Activated CD4-positive, alpha-beta T cell treated with anti-CD3 and anti-CD28 coated beads for 36 hours (primary cell): Measurements from ENCODE around the gene PSMD14. TPM values are rescaled to one million over a fixed set of nuclear protein-coding genes. Genes with fewer than 3 reads are reported as not detected.

Source experiments
- ATAC-seq: fragments of 200-7000 bp; cut with Tn5 transposase; one replicate; pipeline ENCODE4 v1.10.0; 2021; ENCODE audit warnings: mild to moderate bottlenecking, moderate library complexity
- CTCF ChIA-PET: fragments of 350-600 bp; sonication (Branson Sonifier 250); formaldehyde crosslinking; loops from one replicate; lab custom pipeline; 2021; ENCODE audit warnings: antibody characterized with exemption; lab: Charles Lee
- POLR2A ChIA-PET: fragments of 350-600 bp; sonication (Branson Sonifier 250); formaldehyde crosslinking; loops from one replicate; lab custom pipeline; 2021; ENCODE audit warnings: antibody characterized with exemption, inconsistent platforms; lab: Charles Lee
- DNase-seq: peaks from one replicate; pipeline ENCODE4 v3.0.0-alpha.2; 2020
- H3K27ac Mint-ChIP-seq: one replicate; pipeline ENCODE4 v1.8.0; 2021; ENCODE audit warnings: mixed read lengths
- H3K27me3 Mint-ChIP-seq: one replicate; pipeline ENCODE4 v1.8.0; 2021; ENCODE audit warnings: mixed read lengths
- H3K36me3 Mint-ChIP-seq: one replicate; pipeline ENCODE4 v1.8.0; 2021; ENCODE audit warnings: low read depth, mixed read lengths
- H3K4me1 Mint-ChIP-seq: one replicate; pipeline ENCODE4 v1.8.0; 2021; ENCODE audit warnings: mixed read lengths
- H3K4me3 Mint-ChIP-seq: one replicate; pipeline ENCODE4 v1.8.0; 2021; ENCODE audit warnings: mild to moderate bottlenecking, moderate library complexity, mixed read lengths
- H3K9me3 Mint-ChIP-seq: one replicate; pipeline ENCODE4 v1.8.0; 2021; ENCODE audit warnings: low read depth, mixed read lengths
- intact Hi-C, 2 experiments: fragments of 100-400 bp; cut with DNase I in 1 of 2; cut with micrococcal nuclease in 1 of 2; formaldehyde crosslinking; loops; one replicate each; pipeline versions ENCODE4 v1.14.2 to v1.15.1; 2022 to 2024; cut with DNase I, micrococcal nuclease
- total RNA-seq, 2 experiments: library from RNA; stranded (reverse); gene quantifications; one replicate each; pipeline ENCODE4 v1.2.3, GENCODE V29; 2021

The PSMD14 gene
- total RNA-seq, 2 experiments from 2014 or later: 69.5 to 85.7 TPM

DNA sequence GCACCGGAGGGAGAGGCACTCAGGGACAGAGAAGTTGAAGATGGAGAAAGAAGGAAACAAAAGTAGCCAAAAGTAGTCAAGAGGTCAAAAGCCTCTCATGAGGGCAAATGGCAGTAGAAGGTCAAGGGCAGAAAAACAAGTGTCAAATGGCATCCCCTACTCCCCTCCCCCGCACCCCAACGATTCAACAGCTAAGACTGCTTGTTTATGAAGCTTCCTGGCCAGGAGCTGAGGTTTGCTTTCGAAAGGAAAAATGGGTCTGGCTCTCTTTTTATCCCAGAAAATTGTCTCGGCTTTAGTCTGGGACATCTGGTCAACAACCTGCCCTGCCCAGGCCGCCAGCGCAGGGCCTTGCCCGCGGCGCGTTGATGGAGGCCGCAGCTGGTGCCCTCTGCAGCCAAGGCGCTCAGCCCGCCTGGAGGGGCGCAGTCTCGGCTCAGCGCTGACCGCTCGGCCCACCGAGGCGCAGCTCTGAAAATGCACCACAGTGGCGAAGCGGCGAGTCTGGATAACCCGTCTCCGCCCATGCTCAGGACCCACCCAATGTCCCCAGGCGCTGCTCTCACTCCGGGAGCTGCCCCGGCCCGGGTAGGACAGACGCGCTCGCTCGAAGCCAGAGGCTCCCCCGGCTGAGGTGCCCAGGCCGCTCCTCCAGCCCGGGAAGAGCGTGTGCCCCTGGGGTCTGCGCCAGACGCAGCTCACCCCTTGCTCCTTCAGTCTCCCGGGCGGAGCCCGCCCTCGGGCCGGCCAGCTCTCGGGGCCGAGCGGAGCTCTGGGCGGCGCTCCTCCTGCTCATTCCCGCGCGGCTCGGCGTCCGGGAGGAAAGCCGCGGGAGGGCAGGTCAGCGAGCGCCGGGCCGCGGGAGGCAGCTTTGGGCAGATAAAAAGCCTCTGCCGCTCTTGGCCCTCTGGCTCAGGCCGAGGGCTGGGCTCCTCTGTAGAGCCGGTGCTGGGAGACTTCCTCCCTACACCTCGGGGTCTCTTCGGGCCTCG is 106.1 kb downstream of the PSMD14 start:
- Mint-ChIP-seq H3K4me1 (peaks cover 42% of the 10 kb centered on the region), H3K9me3 (no peaks in the 10 kb centered on the region), H3K27me3 (peaks cover 48% of the 10 kb centered on the region), H3K4me3 (peak overlapping the region; percentile 52), H3K36me3 (peaks cover 9% of the 10 kb centered on the region), H3K27ac (no peak overlapping the region)
- ATAC-seq (peak; percentile 45), DNase-seq (peak; percentile 25)
- ChIA-PET POLR2A (no interaction called here), CTCF (interaction anchor here (1.1 to 1.2 kb wide), 2 partner anchors 16 to 167 kb away, joined by 3 read pairs; no protein-coding TSS in a partner anchor)
- intact Hi-C loops: loop anchor here in 1 of 2 experiments (5.0 kb wide), 1 partner anchor 107 kb away; the partner anchor contains the start of gene PSMD14

DNA sequence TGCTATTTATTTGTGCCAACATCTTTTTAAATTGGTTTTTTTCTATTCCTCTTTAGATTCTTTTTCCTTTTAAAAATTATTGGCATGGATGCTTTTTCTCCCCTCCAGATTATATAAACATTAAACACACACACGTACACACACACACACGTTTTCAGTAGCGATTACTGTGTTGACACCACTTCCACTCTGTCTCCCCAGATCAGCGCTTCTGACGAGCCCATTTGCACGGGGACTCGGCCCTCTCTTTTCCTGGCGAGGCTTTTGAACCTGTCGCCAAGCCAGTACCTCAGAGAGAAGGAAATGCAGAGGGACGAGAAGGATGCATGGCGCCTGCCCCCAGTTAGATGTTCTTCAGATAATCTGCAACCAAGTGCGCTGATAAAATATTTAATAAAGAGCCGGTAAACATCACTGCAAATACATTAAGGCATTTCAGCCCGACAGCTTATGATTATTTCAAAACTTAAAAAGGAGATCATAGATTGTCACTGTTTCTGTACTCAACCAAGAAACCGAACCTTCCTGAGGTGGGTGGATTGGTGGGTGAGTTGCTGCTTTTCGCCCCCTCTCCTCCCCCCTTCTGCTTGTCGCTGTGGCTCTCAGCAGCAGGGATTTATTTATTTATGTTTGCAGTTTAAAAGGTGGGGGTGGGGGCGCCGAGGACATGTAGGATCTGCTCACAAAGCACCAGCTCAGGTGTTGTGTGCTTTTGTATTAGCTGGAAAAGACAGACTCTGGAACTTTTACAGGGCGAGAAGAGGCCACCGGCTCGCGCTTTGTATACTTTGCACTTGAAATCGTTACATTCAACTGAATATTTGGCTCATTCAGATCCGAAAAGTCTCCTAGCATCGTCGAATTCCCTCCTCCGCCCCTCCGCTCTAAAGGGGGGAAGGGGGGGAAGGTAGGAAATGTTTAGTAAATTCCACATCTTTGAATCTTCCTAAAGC is 107.1 kb downstream of the PSMD14 start:
- CTCF ChIA-PET: interaction anchor here (1.1 to 2.2 kb wide), 3 partner anchors 10 to 166 kb away, joined by 3 to 8 read pairs (median 3); no protein-coding TSS in a partner anchor
- POLR2A ChIA-PET: interaction anchor here (0.6 kb wide), 1 partner anchor 1571 kb away, joined by 7 read pairs; no protein-coding TSS in a partner anchor
- H3K9me3 Mint-ChIP-seq: no peaks in the 10 kb centered on the region
- peak overlapping the region; percentile 52 for H3K4me3 Mint-ChIP-seq
- intact Hi-C loops: loop anchor here in 1 of 2 experiments (5.0 kb wide), 1 partner anchor 108 kb away; the partner anchor contains the start of gene PSMD14
- peaks cover 43% of the 10 kb centered on the region for H3K4me1 Mint-ChIP-seq
- peaks cover 56% of the 10 kb centered on the region for H3K27me3 Mint-ChIP-seq
- DNase-seq: peak; percentile 32
- no peak overlapping the region for H3K27ac Mint-ChIP-seq
- H3K36me3 Mint-ChIP-seq: peaks cover 7% of the 10 kb centered on the region
- peak; percentile 36 for ATAC-seq

DNA sequence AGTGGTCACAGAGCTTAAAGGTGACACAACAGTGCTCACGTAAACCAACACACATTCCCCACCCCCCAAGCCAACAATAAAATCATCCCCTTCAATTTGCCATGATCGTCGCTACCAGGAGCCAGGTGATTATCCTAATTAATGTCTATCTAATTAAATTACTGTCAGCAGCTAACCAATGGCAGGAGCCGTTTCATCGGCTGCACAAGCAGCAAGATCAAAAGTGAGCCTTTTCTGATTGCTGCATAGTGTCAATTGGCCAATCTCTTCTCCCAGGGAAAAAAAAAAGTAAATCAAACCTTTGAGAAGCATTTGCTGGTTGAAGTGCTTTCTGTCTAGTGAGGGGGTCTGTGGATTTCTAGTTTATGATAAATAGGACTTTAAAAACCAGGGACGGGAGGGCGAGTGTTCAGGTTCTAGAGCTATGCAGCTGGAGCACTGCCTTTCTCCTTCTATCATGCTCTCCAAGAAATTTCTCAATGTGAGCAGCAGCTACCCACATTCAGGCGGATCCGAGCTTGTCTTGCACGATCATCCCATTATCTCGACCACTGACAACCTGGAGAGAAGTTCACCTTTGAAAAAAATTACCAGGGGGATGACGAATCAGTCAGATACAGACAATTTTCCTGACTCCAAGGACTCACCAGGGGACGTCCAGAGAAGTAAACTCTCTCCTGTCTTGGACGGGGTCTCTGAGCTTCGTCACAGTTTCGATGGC is 107.9 kb downstream of the PSMD14 start, which contains the start of gene TBR1:
TBR1 (plus strand) TSS at position 311 of the 721 bp plus-strand sequence; CDS start at position 425, 114 bp downstream.
- no peaks in the 10 kb centered on the region for H3K9me3 Mint-ChIP-seq
- CTCF ChIA-PET: interaction anchor here (0.7 to 2.2 kb wide), 3 partner anchors 9 to 1300 kb away, joined by 3 to 8 read pairs (median 5); no protein-coding TSS in a partner anchor
- H3K4me3 Mint-ChIP-seq: peak within 1 kb of the TSS; percentile 52
- H3K4me1 Mint-ChIP-seq: peaks cover 43% of the 10 kb centered on the region
- H3K36me3 Mint-ChIP-seq: peaks cover 6% of the 10 kb centered on the region
- H3K27me3 Mint-ChIP-seq: peaks cover 63% of the 10 kb centered on the region
- intact Hi-C loops: loop anchor here (1.0 to 5.0 kb wide), 3 partner anchors 8 to 109 kb away; partner anchors contain the start of gene PSMD14 (in 1 of the 2)
- ATAC-seq (no peak), DNase-seq (peak; percentile 33)
- no peak within 1 kb of the TSS for H3K27ac Mint-ChIP-seq
- POLR2A ChIA-PET: interaction anchor here (0.6 to 0.7 kb wide), 2 partner anchors 8 to 1572 kb away, joined by 7 to 8 read pairs; no protein-coding TSS in a partner anchor

DNA sequence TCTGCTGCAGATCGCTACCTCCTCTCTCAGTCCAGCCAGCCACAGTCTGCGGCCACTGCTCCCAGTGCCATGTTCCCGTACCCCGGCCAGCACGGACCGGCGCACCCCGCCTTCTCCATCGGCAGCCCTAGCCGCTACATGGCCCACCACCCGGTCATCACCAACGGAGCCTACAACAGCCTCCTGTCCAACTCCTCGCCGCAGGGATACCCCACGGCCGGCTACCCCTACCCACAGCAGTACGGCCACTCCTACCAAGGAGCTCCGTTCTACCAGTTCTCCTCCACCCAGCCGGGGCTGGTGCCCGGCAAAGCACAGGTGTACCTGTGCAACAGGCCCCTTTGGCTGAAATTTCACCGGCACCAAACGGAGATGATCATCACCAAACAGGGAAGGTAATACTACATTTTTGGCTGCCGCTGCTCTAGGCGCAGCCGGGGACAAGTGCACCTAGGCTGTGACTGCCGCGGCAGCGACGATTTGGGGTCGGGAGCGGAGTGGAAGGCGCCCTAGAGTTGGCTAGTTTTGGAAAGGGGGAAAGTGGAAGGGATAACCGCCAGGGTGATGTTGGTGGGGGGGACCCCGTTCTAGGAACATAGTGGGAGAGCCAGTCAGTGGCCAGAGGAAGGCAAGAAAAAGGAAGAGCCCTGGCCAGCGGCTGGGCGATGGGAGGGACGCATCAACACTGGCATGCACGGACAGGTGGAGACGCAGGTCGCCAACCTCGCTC is 108.6 kb downstream of the PSMD14 start:
- intact Hi-C loops: loop anchor here (1.0 to 5.0 kb wide), 3 partner anchors 7 to 110 kb away; partner anchors contain the start of gene PSMD14 (in 1 of the 2)
- Mint-ChIP-seq H3K27ac (no peak overlapping the region), H3K27me3 (peaks cover 70% of the 10 kb centered on the region), H3K4me3 (peak overlapping the region; percentile 15), H3K4me1 (peaks cover 43% of the 10 kb centered on the region), H3K36me3 (peaks cover 3% of the 10 kb centered on the region), H3K9me3 (no peaks in the 10 kb centered on the region)
- CTCF ChIA-PET: interaction anchor here (0.7 to 2.2 kb wide), 2 partner anchors 9 to 1299 kb away, joined by 5 to 8 read pairs; no protein-coding TSS in a partner anchor
- DNase-seq (peak; percentile 31), ATAC-seq (no peak)
- POLR2A ChIA-PET: interaction anchor here (0.7 kb wide), 1 partner anchor 8 kb away, joined by 8 read pairs; no protein-coding TSS in a partner anchor

DNA sequence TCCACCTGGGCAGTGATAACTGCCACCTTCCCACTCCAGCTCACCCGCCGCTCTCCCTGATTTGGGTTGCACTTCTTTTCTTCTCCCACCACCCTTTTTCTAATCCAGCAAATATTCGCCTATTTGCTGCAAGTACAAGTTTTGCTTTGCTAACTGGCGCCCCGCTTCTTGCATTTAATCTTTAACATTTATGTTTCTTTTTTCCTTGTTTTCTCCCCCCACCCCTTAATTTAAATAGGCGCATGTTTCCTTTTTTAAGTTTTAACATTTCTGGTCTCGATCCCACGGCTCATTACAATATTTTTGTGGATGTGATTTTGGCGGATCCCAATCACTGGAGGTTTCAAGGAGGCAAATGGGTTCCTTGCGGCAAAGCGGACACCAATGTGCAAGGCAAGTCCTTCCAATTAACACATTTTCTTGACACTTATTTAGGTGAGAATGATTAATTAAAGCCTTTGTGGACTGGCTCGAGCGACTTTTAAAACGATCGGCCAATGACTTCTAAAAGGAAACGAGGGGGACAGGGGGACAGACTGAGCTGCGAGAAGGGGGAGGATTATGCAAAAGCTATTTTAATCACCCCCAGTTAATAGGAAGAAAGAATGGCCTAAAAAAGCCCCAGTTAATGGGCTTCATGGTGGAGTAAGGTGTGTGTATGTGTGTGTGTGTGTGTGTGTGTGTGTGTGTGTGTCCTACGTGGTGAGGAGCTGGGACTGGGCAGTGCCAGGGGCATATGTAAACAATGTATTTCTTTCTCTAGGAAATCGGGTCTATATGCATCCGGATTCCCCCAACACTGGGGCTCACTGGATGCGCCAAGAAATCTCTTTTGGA is 109.4 kb downstream of the PSMD14 start:
- Mint-ChIP-seq H3K27ac (no peak overlapping the region), H3K4me1 (peaks cover 43% of the 10 kb centered on the region), H3K9me3 (no peaks in the 10 kb centered on the region), H3K36me3 (peaks cover 3% of the 10 kb centered on the region), H3K27me3 (peaks cover 78% of the 10 kb centered on the region), H3K4me3 (no peak overlapping the region)
- DNase-seq (no peak), ATAC-seq (no peak)
- POLR2A ChIA-PET: no interaction called here
- intact Hi-C loops: loop anchor here in 1 of 2 experiments (5.0 kb wide), 1 partner anchor 110 kb away; the partner anchor contains the start of gene PSMD14
- CTCF ChIA-PET: interaction anchor here (0.6 to 2.2 kb wide), 2 partner anchors 8 to 439 kb away, joined by 3 to 8 read pairs; no protein-coding TSS in a partner anchor

DNA sequence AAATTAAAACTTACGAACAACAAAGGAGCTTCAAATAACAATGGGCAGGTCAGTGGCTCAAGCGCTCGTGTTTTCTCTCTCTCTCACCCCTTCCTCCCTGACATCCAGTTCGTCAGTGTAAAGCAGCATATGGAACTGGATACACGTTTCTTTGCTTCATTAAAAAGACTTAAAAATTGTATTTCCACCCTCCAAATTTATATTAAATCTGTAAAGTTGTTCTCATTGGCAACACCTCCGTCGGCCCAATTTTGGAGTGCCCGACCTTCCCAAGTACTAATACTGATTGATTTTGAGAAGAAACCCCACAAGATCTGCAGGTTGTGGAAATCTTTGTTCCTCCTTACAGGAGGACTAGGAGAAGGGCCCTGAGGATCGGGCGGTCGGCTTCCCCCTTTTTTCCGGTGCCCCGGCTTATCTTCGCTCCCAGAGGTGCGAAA is 110.1 kb downstream of the PSMD14 start:
- Mint-ChIP-seq H3K27ac (no peak overlapping the region), H3K4me1 (peaks cover 45% of the 10 kb centered on the region), H3K36me3 (peaks cover 3% of the 10 kb centered on the region), H3K4me3 (no peak overlapping the region), H3K27me3 (peaks cover 81% of the 10 kb centered on the region), H3K9me3 (no peaks in the 10 kb centered on the region)
- DNase-seq: no peak
- ChIA-PET CTCF (interaction anchor here (0.6 kb wide), 1 partner anchor 438 kb away, joined by 3 read pairs; no protein-coding TSS in a partner anchor), POLR2A (no interaction called here)
- ATAC-seq: no peak
- intact Hi-C loops: loop anchor here in 1 of 2 experiments (5.0 kb wide), 1 partner anchor 111 kb away; the partner anchor contains the start of gene PSMD14

DNA sequence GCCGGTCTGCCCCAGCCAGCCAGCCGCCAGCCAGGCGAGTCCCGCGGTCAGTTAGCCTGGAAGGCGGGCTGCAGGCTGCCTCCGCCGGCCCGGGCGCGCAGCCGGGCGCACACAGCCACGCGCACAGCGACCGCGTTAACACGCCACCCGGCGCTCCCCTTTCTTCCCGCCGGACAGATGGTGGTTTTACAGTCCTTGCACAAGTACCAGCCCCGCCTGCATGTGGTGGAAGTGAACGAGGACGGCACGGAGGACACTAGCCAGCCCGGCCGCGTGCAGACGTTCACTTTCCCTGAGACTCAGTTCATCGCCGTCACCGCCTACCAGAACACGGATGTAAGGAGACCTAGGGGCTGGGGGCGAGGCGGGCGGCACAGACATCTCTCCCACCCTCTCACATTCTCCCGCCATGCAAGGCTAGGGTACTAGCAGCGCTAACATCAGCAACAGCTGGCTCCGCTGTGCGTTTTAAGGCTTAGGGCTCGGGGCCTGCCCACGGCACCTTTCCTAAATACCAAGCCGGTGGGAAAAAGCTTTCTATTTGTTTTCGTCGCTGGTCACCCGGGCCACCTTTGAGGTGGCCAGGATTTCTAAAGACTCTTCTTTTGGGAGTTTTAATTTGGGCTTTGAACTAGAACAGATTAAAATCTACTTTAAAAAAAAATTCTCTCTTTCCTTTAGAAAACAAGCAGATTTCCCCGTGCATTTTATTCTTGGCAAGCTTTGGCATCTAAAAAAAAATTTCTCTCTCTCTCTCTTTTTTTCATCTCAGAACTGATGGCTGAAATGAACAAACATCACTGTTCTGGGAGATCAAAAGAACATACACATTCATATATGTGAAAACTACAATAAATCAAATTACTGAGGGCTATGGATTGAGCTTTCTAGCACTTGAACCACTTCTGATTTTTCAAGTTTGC is 110.8 kb downstream of the PSMD14 start:
- intact Hi-C loops: loop anchor here in 1 of 2 experiments (5.0 kb wide), 1 partner anchor 112 kb away; the partner anchor contains the start of gene PSMD14
- Mint-ChIP-seq H3K36me3 (peaks cover under 1% of the 10 kb centered on the region), H3K27ac (no peak overlapping the region), H3K9me3 (no peaks in the 10 kb centered on the region), H3K4me1 (peaks cover 42% of the 10 kb centered on the region), H3K27me3 (peaks cover 80% of the 10 kb centered on the region), H3K4me3 (peak overlapping the region; percentile 29)
- ATAC-seq (no peak), DNase-seq (peak; percentile 24)
- ChIA-PET CTCF (interaction anchor here (0.6 to 0.7 kb wide), 3 partner anchors 9 to 862 kb away, joined by 3 read pairs; no protein-coding TSS in a partner anchor), POLR2A (no interaction called here)

DNA sequence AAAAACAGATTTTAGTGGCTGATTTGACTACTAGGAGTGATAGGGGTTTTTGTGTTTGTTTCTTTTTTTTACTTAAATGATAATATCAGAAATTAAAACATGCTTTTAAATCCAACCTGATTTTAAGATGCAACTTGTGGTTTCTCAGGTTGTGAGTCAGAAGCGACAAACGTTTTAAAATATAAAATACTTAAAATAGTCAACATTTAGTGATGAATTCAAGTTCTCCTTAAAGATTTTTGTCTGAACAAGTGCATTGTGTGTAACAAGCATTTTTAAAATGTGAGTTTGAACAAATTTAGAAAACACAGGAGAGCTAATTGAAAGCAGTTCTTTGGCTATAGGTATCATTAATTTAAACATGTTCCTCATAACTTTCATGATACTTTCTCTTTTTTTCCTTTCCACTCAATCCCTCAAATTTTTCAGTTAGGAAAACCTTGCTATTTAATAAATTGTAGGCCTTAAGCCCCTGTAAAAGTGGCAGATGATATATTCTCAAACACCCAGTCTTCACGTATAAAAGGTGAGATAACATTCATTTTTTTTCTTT is 111.5 kb downstream of the PSMD14 start:
- no peak for DNase-seq
- CTCF ChIA-PET: interaction anchor here (0.6 to 0.7 kb wide), 2 partner anchors 9 to 861 kb away, joined by 3 read pairs; no protein-coding TSS in a partner anchor

More for the DNA sequence above, 111.5 kb downstream of the PSMD14 start:
- POLR2A ChIA-PET: no interaction called here
- intact Hi-C loops: loop anchor here (5.0 to 10.0 kb wide), 3 partner anchors 112 to 533 kb away; partner anchors contain the start of gene PSMD14 (in 1 of the 2)
- Mint-ChIP-seq H3K36me3 (peaks cover 2% of the 10 kb centered on the region), H3K4me3 (no peak overlapping the region), H3K27me3 (peaks cover 86% of the 10 kb centered on the region), H3K27ac (no peak overlapping the region), H3K9me3 (no peaks in the 10 kb centered on the region), H3K4me1 (peaks cover 48% of the 10 kb centered on the region)
- ATAC-seq: no peak
